Neural cell (in vitro differentiated cells): ENCODE measurements around the gene PSMG3.

Source experiments
- CTCF ChIP-seq: fragments of 450-650 bp; IDR thresholded peaks from 2 replicates; pipeline ENCODE4 v1.5.1; 2014; ENCODE audit warnings: antibody characterized with exemption, mild to moderate bottlenecking, moderate library complexity; ENCODE audit not compliant: poor library complexity, severe bottlenecking
- EP300 ChIP-seq: fragments of 450-650 bp; conservative IDR thresholded peaks from 2 replicates; pipeline ENCODE4 v1.6.1; 2014; ENCODE audit warnings: antibody characterized with exemption, mild to moderate bottlenecking, moderate library complexity; ENCODE audit not compliant: poor library complexity, severe bottlenecking
- EZH2 ChIP-seq: fragments of 200-600, 300-800 bp; shearing (Covaris generic), sonication (generic); IDR thresholded peaks from 2 replicates; pipeline ENCODE4 v1.6.1; 2014; ENCODE audit warnings: antibody characterized with exemption, low read length, borderline replicate concordance, mild to moderate bottlenecking; ENCODE audit not compliant: insufficient read depth, poor library complexity, severe bottlenecking
- MXI1 ChIP-seq: fragments of 450-650 bp; conservative IDR thresholded peaks from 2 replicates; pipeline ENCODE4 v1.6.1; 2014; ENCODE audit warnings: antibody characterized with exemption, mild to moderate bottlenecking; ENCODE audit not compliant: poor library complexity, severe bottlenecking
- POLR2AphosphoS5 ChIP-seq: IDR thresholded peaks from 2 replicates; pipeline ENCODE4 v1.6.1; 2012
- RAD21 ChIP-seq: fragments of 450-650 bp; conservative IDR thresholded peaks from 2 replicates; pipeline ENCODE4 v1.6.1; 2014; ENCODE audit warnings: antibody characterized with exemption, mild to moderate bottlenecking, moderate library complexity
- SMC3 ChIP-seq: fragments of 450-650 bp; conservative IDR thresholded peaks from 2 replicates; pipeline ENCODE4 v1.6.1; 2014; ENCODE audit warnings: antibody characterized with exemption, mild to moderate bottlenecking, moderate library complexity; ENCODE audit not compliant: poor library complexity
- TAF1 ChIP-seq: IDR thresholded peaks from 2 replicates; pipeline ENCODE4 v1.6.1; 2012; ENCODE audit warnings: low read depth

- no peak for TF ChIP-seq CTCF
- no peak for TF ChIP-seq POLR2AphosphoS5
- TF ChIP-seq EP300: no peak
- TF ChIP-seq RAD21: no peak
- TF ChIP-seq EZH2: no peak
- no peak for TF ChIP-seq SMC3
- TF ChIP-seq TAF1: no peak
- no peak for TF ChIP-seq MXI1
Observed at GRCh38 chr7:1593091-1593866, 23.4 kb upstream of the PSMG3 start.
